GM06990 (cell line): ENCODE measurements around the gene PPP3CA.
"Not testable (repeated sequence)": the region's sequence is repeated elsewhere in the genome, so short reads cannot be mapped to it uniquely, and the experiment has no call there.

Source experiments
- DNase-seq: peaks from one replicate; pipeline ENCODE4 v3.0.0-alpha.2; 2011; ENCODE audit not compliant: insufficient read length; ENCODE audit errors: extremely low read depth
- H3K27me3 ChIP-seq: replicated peaks from 2 replicates; pipeline ENCODE4 v1.6.0; 2011; ENCODE audit warnings: low read length; ENCODE audit not compliant: control insufficient read depth, insufficient read depth
- H3K36me3 ChIP-seq: 2 replicates; pipeline ENCODE4 v1.5.1; 2011; ENCODE audit warnings: low read length; ENCODE audit not compliant: control insufficient read depth, insufficient read depth
- H3K4me3 ChIP-seq: replicated peaks from 2 replicates; pipeline ENCODE4 v1.5.1; 2011; ENCODE audit warnings: low read depth, mild to moderate bottlenecking, control low read depth, low read length
- CTCF ChIP-seq: IDR thresholded peaks from 2 replicates; pipeline ENCODE4 v1.5.1; 2011; ENCODE audit warnings: low read length, control low read depth, mild to moderate bottlenecking, inconsistent platforms; ENCODE audit not compliant: insufficient read depth, poor library complexity, severe bottlenecking

The PPP3CA gene

DNA sequence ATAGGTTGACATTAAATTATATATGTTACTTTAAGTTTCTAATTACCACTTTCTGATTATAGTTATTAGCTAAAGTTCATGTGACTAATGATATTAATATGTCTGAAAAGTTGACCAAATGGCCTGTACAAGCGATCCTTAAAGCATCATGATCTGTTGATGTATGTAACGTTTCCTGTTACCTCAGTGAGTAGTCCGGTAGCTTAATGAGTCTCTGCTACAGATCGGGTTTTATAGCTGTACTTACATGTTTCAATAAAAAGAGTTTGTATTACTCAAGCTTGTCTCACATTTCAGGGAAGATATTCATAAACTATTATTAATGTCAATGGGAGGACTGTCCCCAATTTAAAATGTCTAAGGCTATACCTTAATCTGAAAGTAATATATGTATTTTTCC, 246.3 kb downstream of the PPP3CA start:
- H3K36me3 ChIP-seq: no peaks in the 10 kb centered on the region
- no peak overlapping the region for H3K4me3 ChIP-seq
- H3K27me3 ChIP-seq: no peaks in the 10 kb centered on the region
- no peak for DNase-seq
- no peak for TF ChIP-seq CTCF

GRCh38 chr4:101098666-101099400, 248.5 kb downstream of the PPP3CA start:
- H3K27me3 ChIP-seq: no peaks in the 10 kb centered on the region
- no peak overlapping the region for H3K4me3 ChIP-seq
- no peaks in the 10 kb centered on the region for H3K36me3 ChIP-seq
- no peak for DNase-seq
- no peak for TF ChIP-seq CTCF

DNA sequence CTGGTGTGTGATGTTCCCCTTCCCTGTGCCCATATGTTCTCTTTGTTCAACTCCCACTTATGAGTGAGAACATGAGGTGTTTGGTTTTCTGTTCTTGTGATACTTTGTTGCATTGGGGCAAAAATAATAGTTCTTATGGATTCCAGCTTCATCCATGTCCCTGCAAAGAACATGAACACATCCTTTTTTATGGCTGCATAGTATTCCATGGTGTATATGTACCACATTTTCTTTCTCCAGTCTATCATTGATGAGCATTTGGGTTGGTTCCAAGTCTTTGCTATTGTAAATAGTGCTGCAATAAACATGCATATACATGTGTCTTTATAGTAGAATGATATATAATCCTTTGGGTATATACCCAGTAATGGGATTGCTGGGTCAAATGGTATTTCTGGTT, 254.7 kb downstream of the PPP3CA start:
- not testable (repeated sequence) for H3K27me3 ChIP-seq, H3K4me3 ChIP-seq, H3K36me3 ChIP-seq, DNase-seq

DNA sequence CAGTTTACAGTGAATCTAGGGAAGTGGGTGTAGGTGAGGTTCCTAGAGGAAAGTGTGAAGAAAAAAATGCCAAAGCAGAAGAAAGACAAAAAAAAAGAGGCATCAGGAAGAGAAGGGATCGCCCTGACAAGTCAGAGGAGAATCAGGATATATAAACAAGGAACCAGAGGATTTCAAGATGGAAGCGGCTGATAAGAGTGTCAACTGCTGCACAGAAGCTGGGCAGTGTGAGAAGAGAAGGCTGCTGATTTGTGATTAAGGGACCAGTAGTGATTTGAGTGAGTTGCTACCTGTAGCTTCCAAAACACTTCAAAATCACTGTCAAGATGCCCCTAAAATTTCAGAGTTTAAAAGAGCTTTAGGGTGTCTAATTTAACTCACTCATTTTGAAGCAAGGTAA, 258.2 kb downstream of the PPP3CA start:
- Histone ChIP-seq H3K4me3 (no peak overlapping the region), H3K27me3 (no peaks in the 10 kb centered on the region), H3K36me3 (no peaks in the 10 kb centered on the region)
- no peak for TF ChIP-seq CTCF
- no peak for DNase-seq

DNA sequence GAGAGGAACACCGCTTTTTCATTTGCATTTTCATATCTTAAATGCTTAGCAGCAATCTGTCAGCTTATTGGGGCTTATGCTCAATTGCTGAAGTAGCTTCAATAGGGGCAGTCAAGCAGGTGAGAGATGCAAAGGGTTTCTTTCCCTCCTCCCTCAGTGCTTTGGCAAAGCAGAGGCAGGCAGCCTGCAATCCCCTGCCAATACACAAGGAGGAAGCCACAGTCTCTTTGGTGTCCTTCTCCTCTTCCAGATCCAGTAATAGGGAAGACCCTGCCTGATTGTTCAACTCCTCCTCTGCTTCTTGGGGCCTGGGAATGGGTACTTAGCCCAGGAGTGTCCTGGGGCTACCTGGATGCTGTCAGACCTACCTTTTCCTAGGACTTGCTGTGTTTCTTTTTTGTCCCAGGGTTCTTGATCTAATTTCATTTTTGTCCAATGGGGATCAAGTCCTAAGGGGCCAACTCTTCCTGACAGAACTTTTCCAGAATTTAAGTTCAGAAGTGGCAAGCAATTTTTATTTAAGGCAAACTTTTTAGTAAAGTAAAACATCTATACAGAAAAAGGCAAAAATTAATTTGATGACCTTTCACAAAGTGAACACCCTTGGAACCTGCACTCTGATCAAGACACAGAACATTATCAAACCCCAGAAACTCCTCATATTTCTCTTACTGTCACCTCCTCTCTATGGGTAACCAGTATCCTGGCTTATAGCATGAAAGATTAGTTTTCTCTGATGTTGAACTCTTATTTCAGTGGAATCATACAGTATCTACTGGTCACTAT, 260.3 kb downstream of the PPP3CA start:
- no peak for DNase-seq

More for the DNA sequence above, 260.3 kb downstream of the PPP3CA start:
- Histone ChIP-seq H3K27me3 (no peaks in the 10 kb centered on the region), H3K36me3 (no peaks in the 10 kb centered on the region), H3K4me3 (no peak overlapping the region)
- no peak for TF ChIP-seq CTCF
